NCI-H2171 (cell line): ENCODE data around the gene KRT7.
"Not testable (repeated sequence)": the region's sequence is repeated elsewhere in the genome, so short reads cannot be mapped to it uniquely, and the experiment has no call there.

Source experiments
- DNase-seq: peaks from one replicate; lab custom pipeline; 2025; lab: John Stamatoyannopoulos, UW

The KRT7 gene

GRCh38 chr12:52278575-52279421 is 45.8 kb downstream of the KRT7 start:
- DNase-seq = peak; percentile 28

GRCh38 chr12:52279422-52280318 is 46.6 kb downstream of the KRT7 start:
- DNase-seq = no peak

- DNase-seq = no peak
Measured at GRCh38 chr12:52280319-52280795, 47.3 kb downstream of the KRT7 start.

- DNase-seq = no peak
Measured at GRCh38 chr12:52280796-52281560, 47.9 kb downstream of the KRT7 start.

- no peak for DNase-seq
Measured at GRCh38 chr12:52284562-52285171, 51.6 kb downstream of the KRT7 start.

GRCh38 chr12:52285172-52285745 is 52.2 kb downstream of the KRT7 start:
- no peak for DNase-seq

GRCh38 chr12:52285851-52286530 is 52.9 kb downstream of the KRT7 start:
- no peak for DNase-seq

GRCh38 chr12:52286857-52287785 is 54.1 kb downstream of the KRT7 start:
- not testable (repeated sequence) for DNase-seq

GRCh38 chr12:52287816-52288805 is 55.1 kb downstream of the KRT7 start:
- DNase-seq = not testable (repeated sequence)

GRCh38 chr12:52290483-52291134 is 57.6 kb downstream of the KRT7 start:
- peak; percentile 18 for DNase-seq

GRCh38 chr12:52291267-52291935 is 58.4 kb downstream of the KRT7 start, which contains the start of gene KRT81:
TSS of gene KRT81 (minus strand) at chr12:52291534. CDS start at chr12:52291465, 69 bp downstream.
- no peak for DNase-seq

GRCh38 chr12:52293926-52294325 is 60.9 kb downstream of the KRT7 start:
- no peak for DNase-seq

GRCh38 chr12:52294803-52295202 is 61.8 kb downstream of the KRT7 start:
- no peak for DNase-seq

- no peak for DNase-seq
Measured at GRCh38 chr12:52295663-52296062, 62.6 kb downstream of the KRT7 start.

- DNase-seq = no peak
Measured at GRCh38 chr12:52296572-52297215, 63.7 kb downstream of the KRT7 start.
